ENCODE measurements around the gene OR2A25.

Gene OR2A25

GRCh38 chr7:144085978-144086377 lies 16.4 kb downstream of the OR2A25 start, which contains the start of gene OR2A12:
Gene OR2A12 (plus strand): TSS chr7:144086278. CDS start chr7:144095108, 8,830 bp downstream.
- no peak for DNase-seq

- DNase-seq = no peak
Measured at GRCh38 chr7:144086730-144087129, 17.1 kb downstream of the OR2A25 start.

GRCh38 chr7:144087230-144087629 lies 17.6 kb downstream of the OR2A25 start:
- DNase-seq = no peak

- DNase-seq = no peak
Measured at GRCh38 chr7:144090667-144091066, 21.1 kb downstream of the OR2A25 start.

GRCh38 chr7:144098776-144099175 lies 29.2 kb downstream of the OR2A25 start:
- no peak for DNase-seq

- no peak for DNase-seq
Measured at GRCh38 chr7:144100607-144101006, 31.0 kb downstream of the OR2A25 start.

- no peak for DNase-seq
Measured at GRCh38 chr7:144102041-144102440, 32.4 kb downstream of the OR2A25 start.

GRCh38 chr7:144105211-144105610 lies 35.6 kb downstream of the OR2A25 start:
- no peak for DNase-seq

- no peak for DNase-seq
Measured at GRCh38 chr7:144109283-144109682, 39.7 kb downstream of the OR2A25 start, which contains the start of gene OR2A2. Gene OR2A2 (plus strand): TSS chr7:144109583. CDS start chr7:144109583, 0 bp downstream.

- DNase-seq = no peak
Measured at GRCh38 chr7:144110272-144110671, 40.7 kb downstream of the OR2A25 start.

- no peak for DNase-seq
Measured at GRCh38 chr7:144113651-144114050, 44.0 kb downstream of the OR2A25 start.

GRCh38 chr7:144118341-144118740 lies 48.7 kb downstream of the OR2A25 start:
- DNase-seq = no peak

GRCh38 chr7:144122876-144123275 lies 53.3 kb downstream of the OR2A25 start, which contains the start of gene OR2A14:
Gene OR2A14 (plus strand): TSS chr7:144123176. CDS start chr7:144129113, 5,937 bp downstream.
- no peak for DNase-seq

Data from activated gamma-delta T cell (primary cell).